WTC11 (cell line): ENCODE measurements around the gene CIRBP. TPM values are rescaled to one million over a fixed set of nuclear protein-coding genes. Genes with fewer than 3 reads are reported as not detected.

Source experiments
- ATAC-seq: fragments of 200-7000 bp; cut with Tn5 transposase; 2 replicates; pipeline ENCODE4 v1.10.0; 2021; ENCODE audit warnings: mild to moderate bottlenecking, moderate library complexity
- CTCF ChIA-PET: fragments of 300-600 bp; sonication (Branson Sonifier 250); formaldehyde crosslinking; loops from one replicate; lab custom pipeline; 2021; ENCODE audit warnings: antibody characterized with exemption; lab: Charles Lee
- POLR2A ChIA-PET: fragments of 350-600 bp; sonication (Branson Sonifier 250); formaldehyde crosslinking; loops from one replicate; lab custom pipeline; 2021; ENCODE audit warnings: antibody characterized with exemption; lab: Charles Lee
- DNase-seq: peaks from one replicate; pipeline ENCODE4 v3.0.0; 2021; ENCODE audit warnings: low spot score
- H3K27ac Mint-ChIP-seq: 2 replicates; pipeline ENCODE4 v1.8.0; 2021; ENCODE audit warnings: mixed read lengths
- H3K27me3 Mint-ChIP-seq: 2 replicates; pipeline ENCODE4 v1.8.0; 2021; ENCODE audit warnings: low read depth, mild to moderate bottlenecking, moderate library complexity, mixed read lengths
- H3K36me3 Mint-ChIP-seq: 2 replicates; pipeline ENCODE4 v1.8.0; 2021; ENCODE audit warnings: mixed read lengths
- H3K4me1 Mint-ChIP-seq: 2 replicates; pipeline ENCODE4 v1.8.0; 2022; ENCODE audit warnings: mixed read lengths
- H3K4me3 Mint-ChIP-seq: 2 replicates; pipeline ENCODE4 v1.8.0; 2021; ENCODE audit warnings: mild to moderate bottlenecking, moderate library complexity, mixed read lengths
- H3K9me3 Mint-ChIP-seq: 2 replicates; pipeline ENCODE4 v1.8.0; 2021; ENCODE audit warnings: mixed read lengths
- ATF1 ChIP-seq: sonication (generic); formaldehyde crosslinking; IDR thresholded peaks from 2 replicates; pipeline ENCODE4 v1.8.1; 2023; ENCODE audit warnings: mild to moderate bottlenecking, moderate library complexity, missing genetic modification reagents
- CREB1 ChIP-seq: sonication (generic); formaldehyde crosslinking; IDR thresholded peaks from 2 replicates; pipeline ENCODE4 v1.8.0; 2023; ENCODE audit warnings: mild to moderate bottlenecking, missing genetic modification reagents
- CREM ChIP-seq: sonication (generic); formaldehyde crosslinking; IDR thresholded peaks from 2 replicates; pipeline ENCODE4 v1.8.1; 2022; ENCODE audit warnings: mild to moderate bottlenecking, missing genetic modification reagents, moderate library complexity
- ESRRA ChIP-seq: sonication (generic); formaldehyde crosslinking; IDR thresholded peaks from 2 replicates; pipeline ENCODE4 v1.8.1; 2022; ENCODE audit warnings: mild to moderate bottlenecking, missing genetic modification reagents, borderline replicate concordance
- ETV6 ChIP-seq: sonication (generic); formaldehyde crosslinking; IDR thresholded peaks from 2 replicates; pipeline ENCODE4 v1.8.1; 2022; ENCODE audit warnings: mild to moderate bottlenecking, missing genetic modification reagents
- FOXJ3 ChIP-seq: sonication (generic); formaldehyde crosslinking; IDR thresholded peaks from 2 replicates; pipeline ENCODE4 v1.9.0; 2021; ENCODE audit warnings: missing genetic modification reagents, mild to moderate bottlenecking, borderline replicate concordance
- FOXK1 ChIP-seq: sonication (generic); formaldehyde crosslinking; IDR thresholded peaks from 2 replicates; pipeline ENCODE4 v1.8.0; 2022; ENCODE audit warnings: mild to moderate bottlenecking, moderate library complexity, missing genetic modification reagents
- GABPB1 ChIP-seq: sonication (generic); formaldehyde crosslinking; IDR thresholded peaks from 2 replicates; pipeline ENCODE4 v1.8.1; 2023; ENCODE audit warnings: mild to moderate bottlenecking, missing genetic modification reagents
- NFATC4 ChIP-seq: fragments of 250-450 bp; sonication (Bioruptor Pico); IDR thresholded peaks from 2 replicates; pipeline ENCODE4 v1.9.0; 2021; ENCODE audit warnings: mild to moderate bottlenecking
- SMAD3 ChIP-seq: sonication (generic); formaldehyde crosslinking; IDR thresholded peaks from 2 replicates; pipeline ENCODE4 v1.8.0; 2022; ENCODE audit warnings: missing genetic modification reagents, mild to moderate bottlenecking, borderline replicate concordance
- total RNA-seq: library from RNA; stranded (reverse); gene quantifications from 3 replicates; pipeline ENCODE4 v1.2.3, GENCODE V29; 2021
- TF ChIP-seq, protein P1 (sequence below): fragments of 250-450 bp; sonication (Bioruptor Pico); IDR thresholded peaks from 2 replicates; pipeline ENCODE4 v2.1.2; 2022; ENCODE audit warnings: mild to moderate bottlenecking, moderate library complexity
- TF ChIP-seq, protein P2 (sequence below): sonication (generic); formaldehyde crosslinking; IDR thresholded peaks from 2 replicates; pipeline ENCODE4 v1.8.0; 2022; ENCODE audit warnings: mild to moderate bottlenecking, missing genetic modification reagents
- TF ChIP-seq, protein P3 (sequence below): sonication (generic); formaldehyde crosslinking; conservative IDR thresholded peaks from 2 replicates; pipeline ENCODE4 v1.8.1; 2022; ENCODE audit warnings: mild to moderate bottlenecking, missing genetic modification reagents
- TF ChIP-seq, protein P4 (sequence below): sonication (generic); formaldehyde crosslinking; IDR thresholded peaks from 2 replicates; pipeline ENCODE4 v1.8.1; 2022; ENCODE audit warnings: missing genetic modification reagents, borderline replicate concordance
- TF ChIP-seq, protein P5 (sequence below): sonication (generic); formaldehyde crosslinking; IDR thresholded peaks from 2 replicates; pipeline ENCODE4 v1.8.1; 2023; ENCODE audit warnings: mild to moderate bottlenecking, missing genetic modification reagents, moderate library complexity
- TF ChIP-seq, protein P6 (sequence below): fragments of 250-450 bp; sonication (Bioruptor Pico); IDR thresholded peaks from 2 replicates; pipeline ENCODE4 v1.8.0; 2021; ENCODE audit warnings: mild to moderate bottlenecking
- TF ChIP-seq, protein P7 (sequence below): sonication (generic); formaldehyde crosslinking; IDR thresholded peaks from 2 replicates; pipeline ENCODE4 v1.8.1; 2023; ENCODE audit warnings: mild to moderate bottlenecking, moderate library complexity, missing genetic modification reagents
- TF ChIP-seq, protein P8 (sequence below): sonication (generic); formaldehyde crosslinking; IDR thresholded peaks from 2 replicates; pipeline ENCODE4 v1.8.1; 2023; ENCODE audit warnings: mild to moderate bottlenecking, missing genetic modification reagents
- TF ChIP-seq, protein P9 (sequence below): sonication (generic); formaldehyde crosslinking; IDR thresholded peaks from 2 replicates; pipeline ENCODE4 v1.8.0; 2022; ENCODE audit warnings: mild to moderate bottlenecking, missing genetic modification reagents
- TF ChIP-seq, protein P10 (sequence below): fragments of 250-450 bp; sonication (Bioruptor Pico); conservative IDR thresholded peaks from 2 replicates; pipeline ENCODE4 v1.9.0; 2021; ENCODE audit warnings: mild to moderate bottlenecking

CIRBP gene
- total RNA-seq, 1 experiment from 2014 or later: 298 TPM

DNA sequence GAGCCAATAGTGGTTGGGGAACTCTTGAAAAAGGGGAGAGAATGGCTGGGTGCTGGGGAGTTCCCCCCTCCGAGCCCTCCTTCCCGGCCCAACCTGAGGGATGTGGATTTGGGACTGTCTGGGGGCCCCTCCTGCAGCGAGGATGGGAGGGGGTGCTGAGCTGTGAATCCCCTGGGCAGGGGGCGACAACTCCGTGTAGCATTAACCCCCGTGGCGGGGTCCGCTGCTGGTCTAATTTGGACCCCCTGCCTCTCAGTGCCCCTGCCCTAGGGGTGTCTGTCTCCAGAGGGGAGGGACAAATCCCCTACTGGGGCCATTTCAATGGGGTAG lies 11.0 kb upstream of the CIRBP start (continued):
- TF ChIP-seq FOXJ3 (CRISPR knock-in tag) (no peak), CREB1 (CRISPR knock-in tag) (no peak), NFATC4 (no peak), ESRRA (CRISPR knock-in tag) (no peak), SMAD3 (CRISPR knock-in tag) (no peak), ETV6 (no peak)
- TF ChIP-seq, protein P1, sequence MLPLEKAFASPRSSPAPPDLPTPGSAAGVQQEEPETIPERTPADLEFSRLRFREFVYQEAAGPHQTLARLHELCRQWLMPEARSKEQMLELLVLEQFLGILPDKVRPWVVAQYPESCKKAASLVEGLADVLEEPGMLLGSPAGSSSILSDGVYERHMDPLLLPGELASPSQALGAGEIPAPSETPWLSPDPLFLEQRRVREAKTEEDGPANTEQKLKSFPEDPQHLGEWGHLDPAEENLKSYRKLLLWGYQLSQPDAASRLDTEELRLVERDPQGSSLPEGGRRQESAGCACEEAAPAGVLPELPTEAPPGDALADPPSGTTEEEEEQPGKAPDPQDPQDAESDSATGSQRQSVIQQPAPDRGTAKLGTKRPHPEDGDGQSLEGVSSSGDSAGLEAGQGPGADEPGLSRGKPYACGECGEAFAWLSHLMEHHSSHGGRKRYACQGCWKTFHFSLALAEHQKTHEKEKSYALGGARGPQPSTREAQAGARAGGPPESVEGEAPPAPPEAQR (CRISPR knock-in tag): no peak
- TF ChIP-seq, protein P2, sequence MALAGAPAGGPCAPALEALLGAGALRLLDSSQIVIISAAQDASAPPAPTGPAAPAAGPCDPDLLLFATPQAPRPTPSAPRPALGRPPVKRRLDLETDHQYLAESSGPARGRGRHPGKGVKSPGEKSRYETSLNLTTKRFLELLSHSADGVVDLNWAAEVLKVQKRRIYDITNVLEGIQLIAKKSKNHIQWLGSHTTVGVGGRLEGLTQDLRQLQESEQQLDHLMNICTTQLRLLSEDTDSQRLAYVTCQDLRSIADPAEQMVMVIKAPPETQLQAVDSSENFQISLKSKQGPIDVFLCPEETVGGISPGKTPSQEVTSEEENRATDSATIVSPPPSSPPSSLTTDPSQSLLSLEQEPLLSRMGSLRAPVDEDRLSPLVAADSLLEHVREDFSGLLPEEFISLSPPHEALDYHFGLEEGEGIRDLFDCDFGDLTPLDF (CRISPR knock-in tag): no peak

DNA sequence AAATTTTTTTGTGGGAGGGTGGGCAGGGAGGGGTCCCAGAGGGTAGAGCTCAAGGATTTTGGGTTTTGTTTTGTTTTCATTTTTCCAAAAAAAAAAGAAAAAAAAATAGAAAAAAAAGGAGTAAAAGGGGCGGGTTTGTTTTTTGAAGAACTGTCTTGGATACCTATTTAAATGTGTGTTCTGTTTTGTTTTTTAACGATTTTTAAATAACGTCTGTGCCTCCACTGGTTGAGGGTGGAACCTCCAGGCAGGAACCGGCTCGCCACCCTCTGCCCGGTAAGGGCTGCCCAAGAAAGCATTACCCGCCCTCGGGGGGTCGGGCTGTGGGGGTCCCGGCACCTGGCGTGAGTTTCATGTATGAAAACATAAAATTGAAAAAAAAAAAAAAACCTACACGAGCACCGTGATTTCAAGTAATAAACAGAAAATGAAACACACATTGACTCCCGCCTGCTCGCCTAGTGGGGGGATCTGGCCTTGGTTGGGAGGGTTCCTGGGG lies 10.4 kb upstream of the CIRBP start:
- ChIA-PET POLR2A (interaction anchor here (0.7 to 3.6 kb wide), 3 partner anchors 10 to 233 kb away, joined by 3 to 31 read pairs (median 3); partner anchors contain the start of genes CIRBP and CNN2), CTCF (interaction anchor here (0.6 to 15.6 kb wide), 5 partner anchors 8 to 134 kb away, joined by 3 to 648 read pairs (median 5); partner anchors contain the start of genes ATP5F1D and CIRBP)
- H3K4me3 Mint-ChIP-seq: no peak overlapping the region
- peaks cover 30% of the 10 kb centered on the region for H3K36me3 Mint-ChIP-seq
- no peaks in the 10 kb centered on the region for H3K27me3 Mint-ChIP-seq
- peaks cover 51% of the 10 kb centered on the region for H3K4me1 Mint-ChIP-seq
- ATAC-seq (no peak), DNase-seq (no peak)
- no peaks in the 10 kb centered on the region for H3K9me3 Mint-ChIP-seq
- peak overlapping the region; percentile 74 for H3K27ac Mint-ChIP-seq
- TF ChIP-seq, protein P3, sequence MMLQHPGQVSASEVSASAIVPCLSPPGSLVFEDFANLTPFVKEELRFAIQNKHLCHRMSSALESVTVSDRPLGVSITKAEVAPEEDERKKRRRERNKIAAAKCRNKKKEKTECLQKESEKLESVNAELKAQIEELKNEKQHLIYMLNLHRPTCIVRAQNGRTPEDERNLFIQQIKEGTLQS (CRISPR knock-in tag): no peak
- TF ChIP-seq, protein P4, sequence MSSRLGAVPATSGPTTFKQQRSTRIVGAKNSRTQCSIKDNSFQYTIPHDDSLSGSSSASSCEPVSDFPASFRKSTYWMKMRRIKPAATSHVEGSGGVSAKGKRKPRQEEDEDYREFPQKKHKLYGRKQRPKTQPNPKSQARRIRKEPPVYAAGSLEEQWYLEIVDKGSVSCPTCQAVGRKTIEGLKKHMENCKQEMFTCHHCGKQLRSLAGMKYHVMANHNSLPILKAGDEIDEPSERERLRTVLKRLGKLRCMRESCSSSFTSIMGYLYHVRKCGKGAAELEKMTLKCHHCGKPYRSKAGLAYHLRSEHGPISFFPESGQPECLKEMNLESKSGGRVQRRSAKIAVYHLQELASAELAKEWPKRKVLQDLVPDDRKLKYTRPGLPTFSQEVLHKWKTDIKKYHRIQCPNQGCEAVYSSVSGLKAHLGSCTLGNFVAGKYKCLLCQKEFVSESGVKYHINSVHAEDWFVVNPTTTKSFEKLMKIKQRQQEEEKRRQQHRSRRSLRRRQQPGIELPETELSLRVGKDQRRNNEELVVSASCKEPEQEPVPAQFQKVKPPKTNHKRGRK (CRISPR knock-in tag): no peak
- TF ChIP-seq FOXJ3 (CRISPR knock-in tag): no peak
- no peak for TF ChIP-seq CREM
- TF ChIP-seq ESRRA (CRISPR knock-in tag): no peak
- TF ChIP-seq, protein P5, sequence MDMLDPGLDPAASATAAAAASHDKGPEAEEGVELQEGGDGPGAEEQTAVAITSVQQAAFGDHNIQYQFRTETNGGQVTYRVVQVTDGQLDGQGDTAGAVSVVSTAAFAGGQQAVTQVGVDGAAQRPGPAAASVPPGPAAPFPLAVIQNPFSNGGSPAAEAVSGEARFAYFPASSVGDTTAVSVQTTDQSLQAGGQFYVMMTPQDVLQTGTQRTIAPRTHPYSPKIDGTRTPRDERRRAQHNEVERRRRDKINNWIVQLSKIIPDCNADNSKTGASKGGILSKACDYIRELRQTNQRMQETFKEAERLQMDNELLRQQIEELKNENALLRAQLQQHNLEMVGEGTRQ (CRISPR knock-in tag): no peak
- TF ChIP-seq, protein P6, sequence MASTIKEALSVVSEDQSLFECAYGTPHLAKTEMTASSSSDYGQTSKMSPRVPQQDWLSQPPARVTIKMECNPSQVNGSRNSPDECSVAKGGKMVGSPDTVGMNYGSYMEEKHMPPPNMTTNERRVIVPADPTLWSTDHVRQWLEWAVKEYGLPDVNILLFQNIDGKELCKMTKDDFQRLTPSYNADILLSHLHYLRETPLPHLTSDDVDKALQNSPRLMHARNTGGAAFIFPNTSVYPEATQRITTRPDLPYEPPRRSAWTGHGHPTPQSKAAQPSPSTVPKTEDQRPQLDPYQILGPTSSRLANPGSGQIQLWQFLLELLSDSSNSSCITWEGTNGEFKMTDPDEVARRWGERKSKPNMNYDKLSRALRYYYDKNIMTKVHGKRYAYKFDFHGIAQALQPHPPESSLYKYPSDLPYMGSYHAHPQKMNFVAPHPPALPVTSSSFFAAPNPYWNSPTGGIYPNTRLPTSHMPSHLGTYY (CRISPR knock-in tag): no peak
- TF ChIP-seq, protein P7, sequence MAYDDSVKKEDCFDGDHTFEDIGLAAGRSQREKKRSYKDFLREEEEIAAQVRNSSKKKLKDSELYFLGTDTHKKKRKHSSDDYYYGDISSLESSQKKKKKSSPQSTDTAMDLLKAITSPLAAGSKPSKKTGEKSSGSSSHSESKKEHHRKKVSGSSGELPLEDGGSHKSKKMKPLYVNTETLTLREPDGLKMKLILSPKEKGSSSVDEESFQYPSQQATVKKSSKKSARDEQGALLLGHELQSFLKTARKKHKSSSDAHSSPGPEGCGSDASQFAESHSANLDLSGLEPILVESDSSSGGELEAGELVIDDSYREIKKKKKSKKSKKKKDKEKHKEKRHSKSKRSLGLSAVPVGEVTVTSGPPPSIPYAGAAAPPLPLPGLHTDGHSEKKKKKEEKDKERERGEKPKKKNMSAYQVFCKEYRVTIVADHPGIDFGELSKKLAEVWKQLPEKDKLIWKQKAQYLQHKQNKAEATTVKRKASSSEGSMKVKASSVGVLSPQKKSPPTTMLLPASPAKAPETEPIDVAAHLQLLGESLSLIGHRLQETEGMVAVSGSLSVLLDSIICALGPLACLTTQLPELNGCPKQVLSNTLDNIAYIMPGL (CRISPR knock-in tag): no peak
- TF ChIP-seq CREB1 (CRISPR knock-in tag): no peak
- TF ChIP-seq, protein P1 (CRISPR knock-in tag): no peak
- TF ChIP-seq, protein P8, sequence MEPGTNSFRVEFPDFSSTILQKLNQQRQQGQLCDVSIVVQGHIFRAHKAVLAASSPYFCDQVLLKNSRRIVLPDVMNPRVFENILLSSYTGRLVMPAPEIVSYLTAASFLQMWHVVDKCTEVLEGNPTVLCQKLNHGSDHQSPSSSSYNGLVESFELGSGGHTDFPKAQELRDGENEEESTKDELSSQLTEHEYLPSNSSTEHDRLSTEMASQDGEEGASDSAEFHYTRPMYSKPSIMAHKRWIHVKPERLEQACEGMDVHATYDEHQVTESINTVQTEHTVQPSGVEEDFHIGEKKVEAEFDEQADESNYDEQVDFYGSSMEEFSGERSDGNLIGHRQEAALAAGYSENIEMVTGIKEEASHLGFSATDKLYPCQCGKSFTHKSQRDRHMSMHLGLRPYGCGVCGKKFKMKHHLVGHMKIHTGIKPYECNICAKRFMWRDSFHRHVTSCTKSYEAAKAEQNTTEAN: no peak
- TF ChIP-seq FOXK1 (CRISPR knock-in tag): no peak
- TF ChIP-seq, protein P9, sequence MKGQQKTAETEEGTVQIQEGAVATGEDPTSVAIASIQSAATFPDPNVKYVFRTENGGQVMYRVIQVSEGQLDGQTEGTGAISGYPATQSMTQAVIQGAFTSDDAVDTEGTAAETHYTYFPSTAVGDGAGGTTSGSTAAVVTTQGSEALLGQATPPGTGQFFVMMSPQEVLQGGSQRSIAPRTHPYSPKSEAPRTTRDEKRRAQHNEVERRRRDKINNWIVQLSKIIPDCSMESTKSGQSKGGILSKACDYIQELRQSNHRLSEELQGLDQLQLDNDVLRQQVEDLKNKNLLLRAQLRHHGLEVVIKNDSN (CRISPR knock-in tag): no peak
- TF ChIP-seq GABPB1 (CRISPR knock-in tag): no peak
- TF ChIP-seq, protein P10, sequence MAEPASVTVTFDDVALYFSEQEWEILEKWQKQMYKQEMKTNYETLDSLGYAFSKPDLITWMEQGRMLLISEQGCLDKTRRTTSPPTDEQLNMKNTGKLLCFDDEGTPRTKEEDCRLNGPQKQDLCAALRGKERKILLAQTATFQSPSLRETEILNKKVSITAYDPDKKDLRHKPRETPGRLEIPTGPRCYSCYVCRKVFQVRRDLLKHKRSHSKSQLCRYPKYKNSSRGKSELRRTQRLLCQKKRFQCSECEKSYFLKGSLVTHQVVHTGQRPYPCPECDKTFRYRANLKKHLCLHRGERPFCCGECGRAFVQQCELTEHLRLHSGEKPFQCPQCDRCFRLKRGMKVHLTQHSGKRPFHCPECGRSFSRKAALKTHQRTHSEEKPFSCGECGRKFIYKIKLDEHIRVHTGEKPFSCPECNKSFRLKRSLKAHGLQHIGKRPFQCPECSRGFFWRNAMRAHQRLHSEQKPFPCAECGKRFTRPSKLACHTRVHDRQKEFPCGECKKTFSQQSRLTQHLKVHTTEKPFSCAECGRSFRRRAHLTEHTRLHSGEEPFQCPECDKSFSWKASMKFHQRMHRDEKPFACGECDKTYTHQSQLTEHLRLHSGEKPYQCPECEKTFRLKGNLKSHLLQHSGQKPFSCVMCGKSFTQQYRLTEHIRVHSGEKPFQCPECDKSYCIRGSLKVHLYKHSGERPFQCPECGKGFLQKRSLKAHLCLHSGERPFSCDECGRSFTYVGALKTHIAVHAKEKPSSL (CRISPR knock-in tag): no peak
- TF ChIP-seq ATF1 (CRISPR knock-in tag): no peak
